ENCODE data around the gene ANAPC1. TPM values are rescaled to one million over a fixed set of nuclear protein-coding genes. Genes with fewer than 3 reads are reported as not detected.

Gene ANAPC1
- total RNA-seq, 4 donors from 2014 or later = 39.3 to 53.5 (median 43.7) TPM

- TF ChIP-seq, protein P1, sequence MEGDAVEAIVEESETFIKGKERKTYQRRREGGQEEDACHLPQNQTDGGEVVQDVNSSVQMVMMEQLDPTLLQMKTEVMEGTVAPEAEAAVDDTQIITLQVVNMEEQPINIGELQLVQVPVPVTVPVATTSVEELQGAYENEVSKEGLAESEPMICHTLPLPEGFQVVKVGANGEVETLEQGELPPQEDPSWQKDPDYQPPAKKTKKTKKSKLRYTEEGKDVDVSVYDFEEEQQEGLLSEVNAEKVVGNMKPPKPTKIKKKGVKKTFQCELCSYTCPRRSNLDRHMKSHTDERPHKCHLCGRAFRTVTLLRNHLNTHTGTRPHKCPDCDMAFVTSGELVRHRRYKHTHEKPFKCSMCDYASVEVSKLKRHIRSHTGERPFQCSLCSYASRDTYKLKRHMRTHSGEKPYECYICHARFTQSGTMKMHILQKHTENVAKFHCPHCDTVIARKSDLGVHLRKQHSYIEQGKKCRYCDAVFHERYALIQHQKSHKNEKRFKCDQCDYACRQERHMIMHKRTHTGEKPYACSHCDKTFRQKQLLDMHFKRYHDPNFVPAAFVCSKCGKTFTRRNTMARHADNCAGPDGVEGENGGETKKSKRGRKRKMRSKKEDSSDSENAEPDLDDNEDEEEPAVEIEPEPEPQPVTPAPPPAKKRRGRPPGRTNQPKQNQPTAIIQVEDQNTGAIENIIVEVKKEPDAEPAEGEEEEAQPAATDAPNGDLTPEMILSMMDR (IDR thresholded peaks at IDR 0.05; ENCODE audit: low read depth) = no peak
These were observed 39.3 kb upstream of the ANAPC1 start for GRCh38 chr2:111923276-111923804.

GRCh38 chr2:111919794-111920608, 36.0 kb upstream of the ANAPC1 start:
- TF ChIP-seq, protein P1 (IDR thresholded peaks at IDR 0.05; ENCODE audit: low read depth) = no peak

DNA sequence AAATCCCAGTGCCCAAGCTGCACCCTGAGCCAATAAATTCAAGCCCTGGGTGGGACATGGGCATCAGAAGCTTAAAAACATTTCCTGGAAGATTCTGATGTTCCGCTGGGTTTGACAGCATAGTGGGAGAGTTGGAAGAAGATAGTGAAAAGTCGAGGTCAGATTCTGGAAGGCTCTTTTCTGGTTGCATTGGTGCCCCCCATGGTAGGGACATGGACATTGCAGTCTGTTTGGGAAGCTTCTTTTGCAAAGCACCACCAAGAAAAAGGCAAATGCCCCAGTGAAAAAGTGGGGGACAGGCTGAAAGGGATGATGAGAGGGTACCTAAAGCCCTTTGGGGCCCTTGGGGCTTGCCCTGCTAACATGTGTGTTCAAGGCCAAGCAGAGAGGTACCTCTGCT, 35.4 kb upstream of the ANAPC1 start:
- TF ChIP-seq, protein P1 (IDR thresholded peaks at IDR 0.05; ENCODE audit: low read depth) = no peak

DNA sequence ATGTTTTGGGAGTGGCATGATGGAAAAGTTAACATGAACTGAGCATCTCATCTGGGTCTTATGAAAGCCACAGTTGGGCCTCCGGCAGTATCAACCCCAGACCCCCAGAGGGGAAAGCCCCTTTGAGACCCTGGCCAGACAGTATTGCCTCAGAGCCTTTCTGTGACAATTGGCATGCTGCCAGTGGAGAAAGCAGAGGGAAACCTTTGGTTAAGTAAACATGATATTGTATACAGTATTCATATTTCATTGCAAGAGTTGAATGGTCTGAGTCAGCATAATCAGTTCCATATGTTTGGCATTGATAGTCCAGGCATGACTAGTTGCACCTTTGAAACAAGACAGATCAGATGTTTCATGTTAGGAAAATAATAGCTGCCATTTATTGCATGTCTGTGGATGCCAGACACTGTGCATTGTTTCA, 34.4 kb upstream of the ANAPC1 start:
- TF ChIP-seq, protein P1 (IDR thresholded peaks at IDR 0.05; ENCODE audit: low read depth) = no peak

- TF ChIP-seq, protein P1 (IDR thresholded peaks at IDR 0.05; ENCODE audit: low read depth) = no peak
These were observed 33.1 kb upstream of the ANAPC1 start for GRCh38 chr2:111917106-111917505.

GRCh38 chr2:111912547-111912946, 28.6 kb upstream of the ANAPC1 start:
- TF ChIP-seq, protein P1 (IDR thresholded peaks at IDR 0.05; ENCODE audit: low read depth) = no peak

- TF ChIP-seq, protein P1 (IDR thresholded peaks at IDR 0.05; ENCODE audit: low read depth) = no peak
These were observed 26.8 kb upstream of the ANAPC1 start for GRCh38 chr2:111910609-111911277.

Data from subcutaneous adipose tissue (tissue), 4 donors.